Left hindlimb (tissue), 1 donor: ENCODE results near the gene KRT71.
"Not testable (repeated sequence)": the region's sequence is repeated elsewhere in the genome, so short reads cannot be mapped to it uniquely, and the experiment has no call there.

Source experiments
- DNase-seq: peaks from one replicate; pipeline ENCODE4 v3.0.0-alpha.2; 2018

The KRT71 gene

DNA sequence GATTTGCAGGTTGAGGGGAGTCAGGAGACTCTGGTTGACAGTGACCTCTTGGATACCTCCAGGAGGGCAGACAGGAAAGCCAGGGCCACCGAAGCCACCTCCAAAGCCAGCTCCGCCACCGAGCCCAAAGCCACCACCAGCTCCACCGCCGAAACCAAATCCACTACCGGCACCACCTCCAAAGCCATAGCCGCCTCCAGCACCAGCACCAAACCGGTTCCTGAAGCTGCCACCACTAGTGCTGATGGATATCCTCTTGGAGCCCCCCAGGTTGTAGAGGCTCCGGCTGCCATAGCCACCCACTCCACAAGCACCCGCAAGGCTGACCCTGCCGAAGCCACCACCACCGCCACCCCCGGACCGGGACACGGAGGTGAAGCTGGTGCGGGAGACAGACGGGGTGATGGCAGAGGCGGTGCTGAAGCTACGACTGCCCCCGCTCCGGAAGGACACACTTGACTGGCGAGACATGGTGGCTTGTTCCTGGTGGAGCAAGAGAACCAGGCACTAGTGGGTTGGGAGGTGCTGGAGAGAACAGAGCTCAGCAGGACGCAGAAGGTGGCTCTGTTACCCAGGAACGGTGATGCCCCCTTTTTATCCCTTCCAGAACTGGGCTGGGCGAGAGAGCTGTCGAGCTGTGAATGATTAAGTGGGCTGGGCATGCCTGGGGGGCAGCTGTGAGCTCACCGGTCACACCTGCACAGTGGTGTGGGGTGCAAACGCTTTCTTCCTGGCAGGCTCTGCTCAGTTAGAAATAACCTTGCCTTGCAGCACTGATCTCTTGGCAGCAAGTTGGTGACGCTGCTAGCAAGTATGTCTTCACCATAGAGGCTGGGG is 32.9 kb downstream of the KRT71 start, which contains the start of gene KRT5:
Gene KRT5, minus strand, starts transcription at position 569 of the 837 bp plus-strand sequence. Its CDS starts 98 bp downstream, at position 471.
- DNase-seq: no peak

DNA sequence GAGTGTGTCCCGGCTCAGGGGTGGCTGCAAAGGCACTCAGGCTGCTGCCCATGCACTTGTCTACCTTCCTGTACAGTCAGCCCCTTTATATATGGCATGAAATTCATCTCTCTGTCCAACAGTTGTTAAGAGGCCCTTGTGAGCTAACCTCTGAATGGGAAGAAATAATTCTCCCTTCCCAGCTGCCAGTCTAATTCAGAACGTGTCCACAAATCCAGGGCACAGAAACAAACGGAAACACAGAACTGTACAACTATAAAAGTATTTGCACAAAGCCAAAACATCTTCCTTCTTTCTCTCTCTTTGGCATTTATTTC is 33.6 kb downstream of the KRT71 start:
- DNase-seq: no peak

DNA sequence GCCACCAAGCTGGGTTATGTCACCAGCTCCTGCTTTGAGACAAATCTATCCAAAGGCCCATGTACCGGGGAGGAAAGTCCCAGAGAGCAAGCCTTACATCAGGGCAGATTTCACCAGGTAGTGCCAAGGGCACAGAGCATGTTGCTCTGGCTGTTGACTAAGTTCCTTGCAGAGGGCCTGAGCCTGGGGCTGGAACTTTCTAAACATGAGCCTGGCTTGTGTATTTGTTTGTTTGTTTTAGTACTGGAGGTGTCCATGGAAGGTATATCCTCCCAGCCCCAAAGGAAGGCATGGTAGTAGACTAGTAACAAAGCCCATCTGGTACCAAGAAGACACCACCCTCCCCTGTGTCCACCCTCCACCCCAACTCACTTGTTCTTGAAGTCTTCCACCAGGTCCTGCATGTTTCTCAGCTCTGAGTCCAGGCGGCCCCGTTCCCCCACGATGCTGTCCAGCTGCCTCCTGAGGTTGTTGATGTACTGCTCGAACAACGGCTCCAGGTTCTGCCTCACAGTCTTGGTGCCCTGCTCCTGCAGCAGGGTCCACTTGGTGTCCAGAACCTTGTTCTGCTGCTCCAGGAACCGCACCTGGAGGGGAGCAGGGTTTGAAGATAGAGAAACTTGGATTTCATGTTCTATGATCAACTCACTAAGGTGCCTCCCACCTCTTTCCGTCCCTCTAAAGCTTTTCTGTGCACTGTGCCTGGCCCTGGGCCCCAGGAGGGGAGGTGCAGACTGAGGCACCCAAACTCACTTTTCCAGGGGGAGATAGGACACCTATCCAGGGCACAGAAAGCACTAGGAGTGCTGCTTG is 34.2 kb downstream of the KRT71 start:
- DNase-seq: no peak

DNA sequence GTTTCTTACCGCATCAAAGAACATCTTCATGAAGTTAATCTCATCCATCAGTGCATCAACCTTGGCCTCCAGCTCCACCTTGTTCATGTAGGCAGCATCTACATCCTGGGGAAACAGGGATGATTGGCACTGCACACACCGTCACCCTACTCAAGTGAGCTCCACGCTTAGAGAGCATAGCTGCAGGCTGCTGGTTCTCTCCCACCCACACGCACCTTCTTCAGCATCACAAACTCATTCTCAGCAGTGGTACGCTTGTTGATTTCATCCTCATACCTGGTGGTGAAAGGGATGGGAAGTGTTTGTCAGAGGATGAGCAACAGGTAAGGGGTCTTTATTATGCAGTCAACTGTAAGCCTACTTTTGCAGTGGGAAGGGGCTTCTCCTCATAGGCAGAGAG is 35.1 kb downstream of the KRT71 start:
- no peak for DNase-seq

DNA sequence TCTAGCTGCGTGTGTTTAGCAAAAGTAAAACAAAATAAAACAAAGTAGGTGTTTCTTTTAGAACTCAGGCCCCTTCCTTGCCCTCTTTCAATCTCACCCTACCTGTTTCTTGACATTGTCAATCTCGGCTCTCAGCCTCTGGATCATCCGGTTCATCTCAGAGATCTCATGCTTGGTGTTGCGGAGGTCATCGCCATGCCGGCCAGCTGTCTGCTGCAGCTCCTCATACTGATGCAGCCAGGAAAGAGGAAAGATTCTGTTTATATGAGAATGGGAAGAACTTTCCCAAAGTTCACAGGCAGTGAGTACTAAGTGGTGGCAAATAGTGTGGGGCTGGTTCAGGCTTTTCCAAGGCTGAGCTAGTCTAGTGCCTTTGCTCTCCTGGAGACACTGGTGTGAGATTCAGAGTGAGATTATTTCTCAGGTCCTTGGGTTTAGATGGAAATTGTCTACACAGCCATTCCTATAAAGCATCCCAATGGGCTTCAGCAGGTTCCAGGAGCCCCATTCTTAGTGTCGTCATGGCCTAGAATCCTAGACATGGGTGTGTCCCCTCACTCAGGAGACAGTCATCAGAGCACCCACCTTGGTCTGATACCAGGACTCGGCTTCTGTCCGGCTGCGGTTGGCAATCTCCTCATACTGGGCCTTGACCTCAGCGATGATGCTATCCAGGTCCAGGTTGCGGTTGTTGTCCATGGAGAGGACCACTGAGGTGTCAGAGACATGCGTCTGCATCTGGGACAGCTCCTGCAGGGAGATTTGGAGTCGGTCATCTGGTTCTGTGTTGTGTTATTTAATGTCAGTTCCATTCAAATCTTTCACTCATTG is 35.7 kb downstream of the KRT71 start:
- DNase-seq: no peak

DNA sequence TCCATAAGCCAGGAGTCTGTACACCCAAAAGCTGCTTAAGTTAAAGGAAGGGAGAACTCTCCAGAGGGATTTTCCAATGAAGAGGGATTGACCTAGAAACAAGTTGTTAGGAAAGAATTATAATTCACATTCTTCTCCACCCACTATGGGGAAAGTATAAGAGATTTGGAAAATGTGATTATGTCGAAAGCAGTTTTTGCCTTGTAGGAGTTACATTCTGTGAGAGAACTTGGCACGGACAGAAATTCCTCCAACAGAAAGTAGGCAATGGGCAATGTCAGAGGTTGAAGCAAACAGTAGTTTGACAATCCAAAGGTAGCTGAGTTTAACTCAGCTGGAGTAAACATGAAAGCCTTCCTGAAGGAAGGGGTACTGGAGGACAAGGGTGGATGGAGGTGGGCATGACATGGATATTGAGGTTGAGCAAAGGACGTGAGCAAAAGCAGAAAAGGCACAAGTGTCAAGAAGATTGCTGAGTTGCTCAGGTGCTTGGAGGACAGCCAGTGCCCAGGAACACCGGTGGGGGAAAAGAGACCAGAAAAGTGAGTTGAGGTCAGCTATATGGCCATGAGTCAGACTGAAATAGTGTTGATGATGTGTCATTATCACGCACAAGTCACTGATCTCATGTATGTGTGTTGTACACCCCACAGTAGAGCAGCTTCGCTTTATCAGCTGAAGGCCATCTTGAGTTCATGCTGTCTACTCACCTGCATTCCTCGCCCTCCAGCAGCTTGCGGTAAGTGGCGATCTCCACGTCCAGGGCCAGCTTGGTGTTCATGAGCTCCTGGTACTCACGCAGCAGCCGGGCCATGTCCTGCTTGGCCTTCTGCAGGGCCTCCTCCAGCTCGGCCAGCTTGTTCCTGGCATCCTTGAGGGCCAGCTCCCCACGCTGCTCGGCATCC is 36.8 kb downstream of the KRT71 start:
- no peak for DNase-seq

DNA sequence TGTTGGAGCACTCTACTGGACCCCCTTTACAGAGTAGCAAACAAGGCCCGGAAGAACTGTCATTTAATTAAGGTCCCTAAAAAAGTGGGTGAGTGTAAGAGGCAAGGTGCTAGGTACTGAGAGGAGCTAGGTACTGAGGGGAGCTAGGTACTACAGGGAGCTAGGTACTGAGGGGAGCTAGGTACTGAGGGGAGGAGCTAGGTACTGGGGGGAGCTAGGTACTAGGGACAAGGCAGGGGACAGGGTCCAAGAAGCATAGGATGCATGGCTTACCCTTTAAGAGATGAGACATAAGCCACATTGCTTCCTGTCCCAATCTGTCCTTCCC is 37.7 kb downstream of the KRT71 start:
- DNase-seq: no peak

DNA sequence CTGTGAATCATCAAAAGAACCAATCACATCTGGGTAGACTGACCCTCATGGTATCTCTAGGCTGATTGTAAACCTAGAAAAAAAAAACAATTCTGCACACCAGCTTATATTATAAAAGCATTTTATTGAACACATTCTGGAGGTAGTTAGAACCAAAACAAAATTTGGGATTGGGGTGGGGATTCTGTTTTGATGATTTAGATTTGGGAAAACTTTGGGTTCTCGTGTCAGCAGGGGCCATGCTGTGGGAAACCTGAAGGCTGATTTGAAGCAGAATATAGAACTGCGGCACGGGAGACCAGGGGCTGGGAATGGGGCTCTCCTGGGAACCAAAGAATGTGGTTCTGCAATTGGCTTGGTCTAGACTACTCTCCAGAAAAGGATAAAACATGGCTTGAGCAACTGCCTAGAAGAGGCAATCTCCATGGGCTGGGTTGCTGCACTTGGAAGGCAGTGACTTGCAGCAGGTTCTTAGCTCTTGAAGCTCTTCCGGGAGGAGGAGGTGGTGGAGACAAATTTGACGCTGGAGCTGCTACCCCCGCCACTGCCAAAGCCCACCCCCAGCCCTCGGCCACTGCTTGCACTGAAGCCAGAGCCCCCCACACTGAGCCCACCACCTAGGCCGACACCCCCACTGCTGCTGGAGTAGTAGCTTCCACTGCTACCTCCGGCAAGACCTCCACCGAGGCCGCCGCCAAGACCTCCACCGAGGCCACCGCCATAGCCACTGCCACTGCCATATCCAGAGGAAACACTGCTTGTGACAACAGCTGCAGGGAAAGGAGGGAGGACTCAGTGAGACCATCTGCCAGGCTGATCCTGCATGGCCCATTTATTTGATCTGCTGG is 38.2 kb downstream of the KRT71 start:
- no peak for DNase-seq

DNA sequence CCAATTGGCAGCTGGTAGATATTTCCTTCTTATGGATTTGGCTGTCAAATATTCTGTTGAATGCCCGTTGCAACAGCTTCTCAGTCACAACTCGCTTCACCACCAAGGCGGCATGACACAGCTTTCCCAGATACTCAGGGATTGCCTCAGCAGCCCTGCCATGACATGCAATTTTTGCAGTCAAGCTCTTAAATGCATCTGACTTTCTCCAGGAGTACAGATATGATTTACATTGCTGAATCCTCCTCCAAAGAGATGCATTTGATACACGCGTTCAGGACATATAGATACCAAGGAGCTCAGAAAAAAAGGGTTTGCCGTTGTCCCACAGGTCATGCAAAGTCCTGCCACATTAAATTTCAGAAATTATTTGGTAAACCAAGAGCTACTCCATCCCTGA is 39.2 kb downstream of the KRT71 start:
- no peak for DNase-seq

DNA sequence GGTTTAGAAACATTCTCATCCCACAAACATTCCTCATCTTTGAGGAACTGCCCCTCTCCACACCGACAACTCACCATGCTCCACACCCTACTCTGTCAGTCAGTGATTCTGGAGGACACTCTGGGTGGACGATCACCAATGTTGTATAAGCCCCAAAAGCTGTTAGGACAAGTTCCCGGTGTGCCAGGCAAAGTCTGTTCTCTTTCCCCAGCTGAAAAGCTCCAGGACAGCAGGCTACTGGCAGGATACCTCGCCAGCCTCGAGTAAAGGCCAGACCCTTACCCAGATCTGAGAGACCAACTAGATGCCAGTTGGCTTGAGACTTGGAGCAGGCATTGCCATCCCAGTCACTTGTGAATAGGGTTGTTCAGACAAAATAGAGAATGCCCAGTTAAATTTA is 44.7 kb downstream of the KRT71 start:
- DNase-seq: no peak

DNA sequence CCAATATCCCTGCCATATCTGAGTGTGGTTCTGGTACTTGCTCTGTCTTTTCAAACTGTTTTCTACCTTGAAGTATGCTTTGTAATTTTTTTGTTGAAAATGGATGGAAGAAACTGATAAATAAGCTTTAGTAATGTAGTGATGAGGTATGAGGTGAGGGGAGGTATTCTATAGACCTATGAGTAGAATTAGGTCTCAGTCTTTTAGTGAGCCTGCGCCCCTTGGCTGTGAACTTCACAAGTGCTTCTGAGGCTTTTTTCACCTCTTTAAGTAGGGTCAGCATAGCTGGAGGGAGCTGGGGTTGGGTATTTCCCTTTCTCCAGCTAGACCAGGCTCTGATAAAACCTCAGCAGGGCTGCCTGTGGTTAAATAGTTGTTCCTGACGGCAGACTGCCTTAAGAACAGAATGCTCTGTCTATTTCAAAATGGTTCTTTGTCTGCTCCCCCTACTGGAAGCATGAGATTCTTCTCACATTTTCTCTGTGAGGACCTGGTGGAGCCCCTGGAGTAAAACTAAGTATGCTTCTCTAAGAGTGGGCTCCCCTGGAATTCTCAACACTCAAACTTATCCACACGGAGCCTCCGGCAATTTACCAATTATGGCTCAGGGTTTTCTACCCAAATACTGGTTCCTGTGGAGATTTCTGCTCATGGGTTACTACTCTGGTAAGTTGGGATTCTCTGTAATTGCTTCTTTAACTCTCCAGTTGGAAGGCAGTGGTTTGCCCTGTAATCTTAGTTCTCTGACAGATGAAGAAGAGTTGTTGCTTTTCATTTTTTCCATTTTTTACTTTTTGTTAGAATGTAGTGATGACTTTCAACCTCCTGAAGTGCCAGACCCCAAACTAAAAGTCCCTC is 45.9 kb downstream of the KRT71 start:
- no peak for DNase-seq

DNA sequence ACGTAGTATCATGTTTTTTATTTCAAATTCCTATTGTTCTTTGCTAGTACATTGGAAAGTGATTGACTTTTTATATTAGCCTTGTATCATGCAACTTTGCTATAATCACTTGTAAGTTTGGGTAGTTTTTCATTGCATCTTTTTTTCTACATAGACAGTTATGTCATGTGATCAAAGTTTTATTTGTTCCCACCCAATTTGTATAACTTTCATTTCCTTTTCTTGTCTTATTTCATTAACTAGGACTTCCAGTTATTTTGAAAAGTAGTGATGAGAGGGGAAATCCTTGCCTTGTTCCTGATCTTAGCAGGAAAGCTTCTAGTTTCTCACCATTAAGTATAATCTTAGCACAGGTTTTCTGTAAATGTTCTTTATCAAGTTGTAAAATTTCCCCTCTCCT is 50.1 kb downstream of the KRT71 start:
- DNase-seq: no peak

DNA sequence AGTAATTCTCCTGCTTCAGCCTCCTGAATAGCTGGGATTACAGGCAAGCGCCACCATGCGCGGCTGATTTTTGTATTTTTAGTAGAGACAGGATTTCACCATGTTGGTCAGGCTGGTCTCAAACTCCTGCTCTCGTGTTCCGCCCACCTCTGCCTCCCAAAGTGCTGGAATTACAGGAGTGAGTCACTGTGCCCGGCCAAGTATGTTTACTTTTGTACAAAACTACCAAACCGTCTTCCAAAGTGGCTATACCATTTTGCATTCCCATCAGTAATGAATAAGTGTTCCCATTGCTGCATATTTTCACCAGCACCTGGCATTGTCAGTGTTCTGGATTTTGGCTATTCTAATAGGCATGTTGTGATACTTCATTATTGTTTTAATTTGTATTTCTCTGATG is 51.5 kb downstream of the KRT71 start:
- DNase-seq: no peak

DNA sequence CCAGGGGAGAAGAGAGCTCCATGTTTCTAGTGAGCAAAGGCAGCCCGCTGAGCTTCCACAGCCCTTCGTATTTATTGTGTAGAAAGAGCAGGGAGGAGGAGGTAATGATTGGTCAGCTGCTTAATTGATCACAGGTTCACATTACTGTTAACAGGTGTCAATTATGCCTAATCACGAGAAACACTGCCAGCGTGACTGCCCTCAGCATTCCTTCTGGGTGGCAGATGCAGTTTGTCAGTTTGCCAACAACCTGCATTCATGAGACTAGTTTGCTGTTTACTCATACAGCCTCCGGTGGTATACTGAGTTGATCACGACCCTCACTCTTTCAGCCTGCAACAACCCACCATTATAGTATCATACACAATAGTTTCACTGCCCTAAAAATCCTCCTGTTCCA is 52.4 kb downstream of the KRT71 start:
- DNase-seq: not testable (repeated sequence)

DNA sequence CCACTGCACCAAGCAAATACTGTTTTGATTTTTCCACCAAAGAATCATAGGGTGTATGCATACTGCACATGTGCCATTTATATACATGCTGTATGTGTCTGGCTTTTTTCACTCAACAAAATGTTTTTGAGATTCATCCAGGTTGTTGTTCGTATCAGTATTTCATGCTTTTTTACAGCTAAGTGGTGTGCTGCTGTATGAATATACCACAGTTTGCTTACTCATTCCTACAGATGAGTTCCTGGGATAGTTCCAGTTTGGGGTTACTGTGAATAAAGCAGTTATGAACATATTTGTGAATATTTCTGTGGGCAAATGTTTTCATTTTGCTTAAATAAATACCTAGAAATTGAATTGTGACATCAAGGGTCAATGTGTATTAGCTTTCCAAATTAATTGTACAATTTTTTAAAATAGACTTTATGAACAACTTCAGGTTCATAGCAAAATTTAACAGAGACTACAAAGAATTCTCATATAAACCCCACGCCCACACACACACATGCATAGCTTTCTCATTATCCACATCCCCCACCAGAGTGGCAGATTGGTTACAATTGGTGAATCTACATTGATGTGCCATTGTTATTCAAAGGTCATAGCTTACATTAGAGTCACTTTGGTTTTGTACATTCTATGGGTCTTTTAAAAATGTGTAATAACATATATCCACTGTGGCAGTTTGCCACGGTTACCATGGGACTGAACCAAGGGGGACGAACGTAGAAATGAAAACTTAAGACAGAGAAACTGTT is 53.0 kb downstream of the KRT71 start:
- no peak for DNase-seq

DNA sequence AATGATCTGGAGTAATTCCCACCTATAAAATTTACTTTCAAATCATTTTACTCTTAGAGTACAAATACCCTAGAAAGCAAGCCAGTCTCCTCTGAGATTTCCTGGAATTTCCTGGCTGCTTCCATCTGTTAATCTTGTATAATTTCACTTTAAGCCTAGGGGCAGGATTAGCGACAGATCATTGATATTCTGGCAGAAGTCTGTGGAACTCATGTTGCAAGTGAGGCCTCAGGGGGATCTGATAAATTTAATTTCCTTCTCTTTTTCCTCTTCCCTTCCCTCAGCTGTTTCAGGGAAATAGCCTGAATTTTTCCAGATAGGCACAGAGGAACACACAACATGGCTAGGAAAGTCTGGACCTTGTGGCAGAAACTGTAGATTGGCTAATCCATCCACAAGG is 54.0 kb downstream of the KRT71 start:
- DNase-seq: no peak

DNA sequence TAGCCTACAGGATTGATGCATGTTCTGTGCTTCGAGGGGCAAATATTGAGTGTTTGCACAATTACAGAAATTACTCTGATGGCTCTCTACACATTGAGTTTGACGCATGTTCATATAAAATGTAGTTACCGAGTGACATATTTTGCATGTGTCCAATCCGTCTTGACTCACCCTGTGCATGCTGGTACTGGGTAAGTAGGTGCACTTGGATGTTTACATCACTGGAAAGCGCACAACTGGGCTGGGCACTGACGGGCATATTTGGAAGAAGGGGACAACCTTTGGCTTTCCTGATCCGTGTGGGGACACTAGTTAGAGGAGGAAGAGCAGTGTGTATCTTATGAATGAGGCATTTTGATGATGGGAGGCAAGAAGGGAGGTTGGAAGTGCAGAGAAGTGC is 55.0 kb downstream of the KRT71 start:
- no peak for DNase-seq

DNA sequence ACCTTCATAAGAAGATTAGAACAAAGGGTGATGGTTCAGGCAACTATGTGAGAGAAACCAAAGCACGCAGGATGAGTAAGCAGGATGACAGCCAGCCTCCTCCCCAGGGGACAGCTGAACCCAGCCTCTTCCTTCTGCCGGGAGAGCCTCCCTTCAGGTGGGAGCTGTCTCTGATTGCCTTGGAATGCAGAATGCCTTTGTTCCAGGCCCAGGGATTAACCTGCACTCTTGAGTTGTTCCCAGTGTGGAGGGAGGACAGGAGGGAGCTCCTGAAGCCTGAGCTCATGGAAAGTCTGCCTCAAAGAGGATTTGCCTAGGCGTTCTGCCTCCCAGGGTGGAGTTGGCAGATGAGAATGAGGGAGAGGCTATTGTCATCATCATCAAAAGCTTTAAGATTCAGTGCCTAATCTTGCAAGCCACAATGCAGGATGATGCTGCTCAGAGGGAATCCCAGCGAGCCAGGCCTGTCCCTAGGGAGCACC is 56.3 kb downstream of the KRT71 start:
- no peak for DNase-seq

DNA sequence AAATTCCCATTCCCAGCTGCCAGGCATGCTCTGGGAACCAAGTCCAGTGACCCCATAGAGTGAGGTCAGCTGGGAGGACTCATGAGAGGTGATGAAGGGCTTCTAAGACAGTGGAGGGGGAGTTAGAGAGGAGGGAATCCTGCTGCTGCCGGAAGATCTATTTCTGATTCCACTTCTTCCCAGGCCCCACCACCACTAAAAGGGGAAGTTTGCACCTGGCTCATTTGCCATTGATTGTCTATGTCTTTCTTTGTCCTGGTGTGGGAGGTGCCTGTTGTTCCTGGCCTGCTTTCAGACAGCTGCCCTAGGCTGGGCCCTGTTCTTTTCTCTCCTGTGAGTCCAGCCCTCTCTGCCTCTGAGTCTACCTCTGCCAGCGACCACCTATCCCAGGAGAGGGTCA is 56.9 kb downstream of the KRT71 start:
- no peak for DNase-seq

DNA sequence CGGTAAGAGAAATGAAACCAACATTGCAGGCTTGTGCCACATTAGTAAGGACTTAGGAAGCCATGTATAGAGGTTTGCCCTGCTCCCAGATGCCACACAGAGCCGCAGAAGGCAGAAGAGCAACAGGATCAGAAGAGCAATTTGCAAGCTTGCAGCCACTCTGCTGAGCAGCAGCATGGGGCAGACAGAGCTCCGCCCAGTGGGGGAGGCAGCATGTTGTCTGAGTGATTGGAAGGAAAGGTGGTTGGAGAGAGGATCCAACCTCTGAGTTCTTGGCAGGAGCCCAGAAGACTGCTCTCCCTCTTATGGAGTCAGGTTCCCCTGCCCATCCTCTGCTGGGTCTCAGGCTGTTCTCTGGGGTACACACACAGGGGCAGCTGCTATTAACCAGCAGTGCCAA is 57.6 kb downstream of the KRT71 start:
- no peak for DNase-seq
